ENCODE measurements around the gene CCDC144A. TPM values are rescaled to one million over a fixed set of nuclear protein-coding genes. Genes with fewer than 3 reads are reported as not detected.
"Not testable (repeated sequence)": the region's sequence is repeated elsewhere in the genome, so short reads cannot be mapped to it uniquely, and the experiment has no call there.

CCDC144A gene
- total RNA-seq, 1 experiment from 2014 or later: 1.9 TPM

GRCh38 chr17:16750515-16750914 is 60.5 kb downstream of the CCDC144A start:
- H4K91ac ChIP-seq (ENCODE audit: insufficient read length, low read depth, low read length); H2BK120ac ChIP-seq (ENCODE audit: low read depth, low read length, poor library complexity, severe bottlenecking); H3K27ac Mint-ChIP-seq; H3K18ac ChIP-seq (ENCODE audit: insufficient read length, low read depth, low read length); H3K23ac ChIP-seq (ENCODE audit: insufficient read length, low read depth, low read length); H2BK12ac ChIP-seq (ENCODE audit: insufficient read length, low read depth, low read length); H3T11ph ChIP-seq (ENCODE audit: low read length); H3K4me3 Mint-ChIP-seq; H3K4me2 ChIP-seq (ENCODE audit: insufficient read depth, insufficient read length, low read length); H3K36me3 Mint-ChIP-seq (ENCODE audit: insufficient read depth in 1 of 3, low read depth in 3 of 3); H3K4ac ChIP-seq (ENCODE audit: low read depth, low read length); H3K4me1 ChIP-seq (ENCODE audit: insufficient read depth, low read length); H3K79me1 ChIP-seq (ENCODE audit: insufficient read depth, low read depth, low read length, poor library complexity, severe bottlenecking); H4K5ac ChIP-seq (ENCODE audit: insufficient read length, low read depth, low read length); H2BK15ac ChIP-seq (ENCODE audit: low read depth, low read length); H2BK5ac ChIP-seq (ENCODE audit: insufficient read length, low read length); H2BK20ac ChIP-seq (ENCODE audit: low read depth, low read length, poor library complexity, severe bottlenecking); H2AK5ac ChIP-seq (ENCODE audit: insufficient read length, low read length); H3K14ac ChIP-seq (ENCODE audit: insufficient read depth, low read length); H3K9ac ChIP-seq (ENCODE audit: extremely low read depth, insufficient read length, low read length); DNase-seq; H3K23me2 ChIP-seq (ENCODE audit: insufficient read length, low read depth, low read length, poor library complexity, severe bottlenecking); H3K27ac ChIP-seq (ENCODE audit: insufficient read length, low read depth, low read length); H4K8ac ChIP-seq (replicated peaks; ENCODE audit: insufficient read length, low read depth, low read length); H4K20me1 ChIP-seq (ENCODE audit: control insufficient read depth, insufficient read depth, insufficient read length); H2AFZ ChIP-seq (ENCODE audit: low read length); H3K79me2 ChIP-seq (ENCODE audit: insufficient read depth, low read length); H3K9me3 ChIP-seq (ENCODE audit: control insufficient read depth, low read depth, low read length); H3K27me3 ChIP-seq (ENCODE audit: insufficient read depth, low read length); H3K9me3 Mint-ChIP-seq; H3K56ac ChIP-seq (ENCODE audit: insufficient read length, low read depth, low read length): not testable (repeated sequence)
- Mint-ChIP-seq H3K4me1 (peaks cover 11 to 21% of the 10 kb centered on the region in 2 experiments), H3K27me3 (ENCODE audit: low read depth) (peaks cover 31% of the 10 kb centered on the region)
- WGBS (ENCODE audit: extremely low coverage, insufficient read length, low lambda C conversion rate): no CpG with 5 or more reads among the region's 3 CpGs

Data from H9 (cell line).